ENCODE measurements around the gene MASP1.

Gene MASP1

GRCh38 chr3:187210545-187211327 is 80.8 kb downstream of the MASP1 start:
- H3K4me2 ChIP-seq (ENCODE audit: low read depth, low read length, poor library complexity, severe bottlenecking) = no peak overlapping the region
- H3K4me3 ChIP-seq (ENCODE audit: low read length, poor library complexity, severe bottlenecking) = no peak overlapping the region
- no peak overlapping the region for H2AFZ ChIP-seq (ENCODE audit: low read length)
- no peaks in the 10 kb centered on the region for H4K20me1 ChIP-seq (ENCODE audit: insufficient read depth, low read length, poor library complexity, severe bottlenecking)
- no peak for TF ChIP-seq CTCF (conservative IDR thresholded peaks at IDR 0.05; ENCODE audit: low read length)
- TF ChIP-seq EZH2phosphoT487 (IDR thresholded peaks at IDR 0.05; ENCODE audit: borderline replicate concordance) = no peak
- no peaks in the 10 kb centered on the region for H3K9me3 ChIP-seq (ENCODE audit: insufficient read depth, low read depth, low read length)
- no peaks in the 10 kb centered on the region for H3K9me2 ChIP-seq (replicated peaks; ENCODE audit: low read depth, low read length)
- no peaks in the 10 kb centered on the region for H3K4me1 ChIP-seq (ENCODE audit: insufficient read depth, low read length, poor library complexity, severe bottlenecking)
- H3F3A ChIP-seq (ENCODE audit: low read depth) = no peaks in the 10 kb centered on the region
- H3K9ac ChIP-seq (ENCODE audit: low read depth, low read length, poor library complexity, severe bottlenecking) = no peak overlapping the region
- H3K36me3 ChIP-seq (ENCODE audit: insufficient read depth, low read length) = no peaks in the 10 kb centered on the region
- H3K79me2 ChIP-seq (ENCODE audit: insufficient read depth, low read length) = no peaks in the 10 kb centered on the region
- H3K27me3 ChIP-seq (ENCODE audit: insufficient read depth, low read length, poor library complexity, severe bottlenecking) = no peaks in the 10 kb centered on the region

- Histone ChIP-seq H3K4me1 (ENCODE audit: insufficient read depth, low read length, poor library complexity, severe bottlenecking) (no peaks in the 10 kb centered on the region), H3K9me3 (ENCODE audit: insufficient read depth, low read depth, low read length) (no peaks in the 10 kb centered on the region), H3K36me3 (ENCODE audit: insufficient read depth, low read length) (no peaks in the 10 kb centered on the region), H4K20me1 (ENCODE audit: insufficient read depth, low read length, poor library complexity, severe bottlenecking) (no peaks in the 10 kb centered on the region), H2AFZ (ENCODE audit: low read length) (no peak overlapping the region), H3F3A (ENCODE audit: low read depth) (no peaks in the 10 kb centered on the region), H3K27me3 (ENCODE audit: insufficient read depth, low read length, poor library complexity, severe bottlenecking) (no peaks in the 10 kb centered on the region), H3K4me2 (ENCODE audit: low read depth, low read length, poor library complexity, severe bottlenecking) (no peak overlapping the region), H3K79me2 (ENCODE audit: insufficient read depth, low read length) (no peaks in the 10 kb centered on the region), H3K9ac (ENCODE audit: low read depth, low read length, poor library complexity, severe bottlenecking) (no peak overlapping the region), H3K4me3 (ENCODE audit: low read length, poor library complexity, severe bottlenecking) (no peak overlapping the region), H3K9me2 (replicated peaks; ENCODE audit: low read depth, low read length) (no peaks in the 10 kb centered on the region)
- no peak for TF ChIP-seq EZH2phosphoT487 (IDR thresholded peaks at IDR 0.05; ENCODE audit: borderline replicate concordance)
- no peak for TF ChIP-seq CTCF (conservative IDR thresholded peaks at IDR 0.05; ENCODE audit: low read length)
These were observed 81.4 kb downstream of the MASP1 start for GRCh38 chr3:187210091-187210490.

- H4K20me1 ChIP-seq (ENCODE audit: insufficient read depth, low read length, poor library complexity, severe bottlenecking) = no peaks in the 10 kb centered on the region
- H3K4me2 ChIP-seq (ENCODE audit: low read depth, low read length, poor library complexity, severe bottlenecking) = no peak overlapping the region
- no peaks in the 10 kb centered on the region for H3K9me3 ChIP-seq (ENCODE audit: insufficient read depth, low read depth, low read length)
- no peaks in the 10 kb centered on the region for H3K9me2 ChIP-seq (replicated peaks; ENCODE audit: low read depth, low read length)
- H3K4me1 ChIP-seq (ENCODE audit: insufficient read depth, low read length, poor library complexity, severe bottlenecking) = no peaks in the 10 kb centered on the region
- no peaks in the 10 kb centered on the region for H3K36me3 ChIP-seq (ENCODE audit: insufficient read depth, low read length)
- H3F3A ChIP-seq (ENCODE audit: low read depth) = no peaks in the 10 kb centered on the region
- H3K9ac ChIP-seq (ENCODE audit: low read depth, low read length, poor library complexity, severe bottlenecking) = no peak overlapping the region
- H2AFZ ChIP-seq (ENCODE audit: low read length) = no peak overlapping the region
- H3K79me2 ChIP-seq (ENCODE audit: insufficient read depth, low read length) = no peaks in the 10 kb centered on the region
- H3K4me3 ChIP-seq (ENCODE audit: low read length, poor library complexity, severe bottlenecking) = no peak overlapping the region
- H3K27me3 ChIP-seq (ENCODE audit: insufficient read depth, low read length, poor library complexity, severe bottlenecking) = no peaks in the 10 kb centered on the region
- TF ChIP-seq CTCF (conservative IDR thresholded peaks at IDR 0.05; ENCODE audit: low read length) = no peak
These were observed 82.0 kb downstream of the MASP1 start for GRCh38 chr3:187209491-187209890.

Data from Loucy (cell line).